GM23338 (cell line): ENCODE measurements around the gene TENM4. TPM values are rescaled to one million over a fixed set of nuclear protein-coding genes. Genes with fewer than 3 reads are reported as not detected.

ENCODE experiments used
- ATAC-seq: fragments of 200-7000 bp; cut with Tn5 transposase; 3 replicates; pipeline ENCODE4 v1.9.1; 2020
- DNase-seq: peaks from one replicate; pipeline ENCODE4 v3.0.0-alpha.2; 2015; ENCODE audit warnings: low spot score
- H2AFZ ChIP-seq: fragments of 200-600 bp; sonication (generic); 2 replicates; pipeline ENCODE4 v1.8.0; 2016; ENCODE audit warnings: antibody characterized with exemption, mild to moderate bottlenecking, moderate library complexity
- H3F3A ChIP-seq: fragments of 200-600 bp; sonication (generic); replicated peaks from 2 replicates; pipeline ENCODE4 v1.8.0; 2017; ENCODE audit warnings: antibody characterized with exemption, mixed run types, low read depth
- H3K27ac ChIP-seq: fragments of 200-600 bp; sonication (generic); 2 replicates; pipeline ENCODE4 v1.6.1; 2016; ENCODE audit warnings: low read depth
- H3K27me3 ChIP-seq: fragments of 200-600 bp; sonication (generic); 2 replicates; pipeline ENCODE4 v1.8.0; 2016; ENCODE audit warnings: mild to moderate bottlenecking, mixed run types, moderate library complexity; ENCODE audit not compliant: insufficient read depth
- H3K36me3 ChIP-seq: fragments of 200-600 bp; sonication (generic); 2 replicates; pipeline ENCODE4 v1.8.0; 2016; ENCODE audit warnings: mild to moderate bottlenecking; ENCODE audit not compliant: insufficient read depth
- H3K4me1 ChIP-seq: fragments of 200-600 bp; sonication (generic); 2 replicates; pipeline ENCODE4 v1.8.0; 2016; ENCODE audit warnings: mild to moderate bottlenecking, moderate library complexity; ENCODE audit not compliant: insufficient read depth
- H3K4me2 ChIP-seq: fragments of 200-600 bp; sonication (generic); 2 replicates; pipeline ENCODE4 v1.7.1; 2017; ENCODE audit warnings: mixed run types
- H3K4me3 ChIP-seq: fragments of 200-600 bp; sonication (generic); 2 replicates; pipeline ENCODE4 v1.6.1; 2016; ENCODE audit warnings: mixed run types
- H3K79me2 ChIP-seq: fragments of 200-600 bp; sonication (generic); replicated peaks from 2 replicates; pipeline ENCODE4 v1.8.0; 2017; ENCODE audit warnings: mild to moderate bottlenecking; ENCODE audit not compliant: insufficient read depth
- H3K9me2 ChIP-seq: fragments of 200-600 bp; sonication (generic); 2 replicates; pipeline ENCODE4 v1.8.0; 2017; ENCODE audit not compliant: insufficient read depth
- H4K20me1 ChIP-seq: fragments of 200-600 bp; sonication (generic); replicated peaks from 2 replicates; pipeline ENCODE4 v1.8.0; 2017; ENCODE audit warnings: mild to moderate bottlenecking; ENCODE audit not compliant: insufficient read depth
- H3K27ac Mint-ChIP-seq: 2 replicates; pipeline ENCODE4 v1.8.0; 2020; ENCODE audit warnings: inconsistent platforms, mild to moderate bottlenecking, moderate library complexity, mixed read lengths
- H3K27me3 Mint-ChIP-seq: 3 replicates; pipeline ENCODE4 v1.8.0; 2022; ENCODE audit warnings: low read depth, mild to moderate bottlenecking, moderate library complexity, mixed read lengths, inconsistent platforms; ENCODE audit not compliant: insufficient read depth, poor library complexity
- H3K36me3 Mint-ChIP-seq: 3 replicates; pipeline ENCODE4 v1.8.0; 2021; ENCODE audit warnings: low read depth, mild to moderate bottlenecking, inconsistent platforms, moderate library complexity, mixed read lengths
- H3K4me1 Mint-ChIP-seq: 3 replicates; pipeline ENCODE4 v1.8.0; 2020; ENCODE audit warnings: mild to moderate bottlenecking, inconsistent platforms, mixed read lengths
- H3K4me3 Mint-ChIP-seq: 3 replicates; pipeline ENCODE4 v1.8.0; 2021; ENCODE audit warnings: moderate library complexity, mild to moderate bottlenecking, inconsistent platforms, mixed read lengths
- H3K9me3 Mint-ChIP-seq: 3 replicates; pipeline ENCODE4 v1.8.0; 2020; ENCODE audit warnings: moderate library complexity, mild to moderate bottlenecking, inconsistent platforms, mixed read lengths
- CREB1 ChIP-seq: fragments of 250-450 bp; sonication (Bioruptor Pico); IDR thresholded peaks from 2 replicates; pipeline ENCODE4 v1.5.0; 2020; ENCODE audit warnings: low read depth, mild to moderate bottlenecking, moderate library complexity
- JUNB ChIP-seq: IDR thresholded peaks from one replicate; pipeline ENCODE4 v1.6.1; 2016; ENCODE audit warnings: antibody characterized with exemption; ENCODE audit not compliant: unreplicated experiment
- ZNF114 ChIP-seq: fragments of 250-450 bp; sonication (Bioruptor Pico); IDR thresholded peaks from 2 replicates; pipeline ENCODE4 v1.5.0; 2020; ENCODE audit warnings: mild to moderate bottlenecking, moderate library complexity
- ZNF331 ChIP-seq: fragments of 250-450 bp; sonication (Bioruptor Pico); IDR thresholded peaks from 2 replicates; pipeline ENCODE4 v1.5.0; 2020; ENCODE audit warnings: low read depth, mild to moderate bottlenecking, moderate library complexity
- polyA plus RNA-seq: library from polyadenylated mRNA; unstranded; fragments of >200 nt; fragmentation: Nextera tagmentation; extraction: Ambion mirVana; gene quantifications from 2 replicates; pipeline ENCODE4 v1.2.1, GENCODE V29; 2016
- total RNA-seq: library from RNA; depleted of rRNA; stranded (reverse); fragments of >200 nt; shearing (Covaris generic); gene quantifications from 2 replicates; pipeline ENCODE4 v1.2.3, GENCODE V29; 2014
- TF ChIP-seq, protein P1 (sequence below): fragments of 250-450 bp; sonication (Bioruptor Pico); IDR thresholded peaks from 2 replicates; pipeline ENCODE4 v1.5.0; 2020; ENCODE audit warnings: mild to moderate bottlenecking, moderate library complexity
- TF ChIP-seq, protein P2 (sequence below): IDR thresholded peaks from 2 replicates; pipeline ENCODE4 v1.6.1; 2016; ENCODE audit warnings: antibody characterized with exemption

TENM4 gene
- total and polyA plus RNA-seq, 2 experiments from 2014 or later: 7.3 TPM

DNA sequence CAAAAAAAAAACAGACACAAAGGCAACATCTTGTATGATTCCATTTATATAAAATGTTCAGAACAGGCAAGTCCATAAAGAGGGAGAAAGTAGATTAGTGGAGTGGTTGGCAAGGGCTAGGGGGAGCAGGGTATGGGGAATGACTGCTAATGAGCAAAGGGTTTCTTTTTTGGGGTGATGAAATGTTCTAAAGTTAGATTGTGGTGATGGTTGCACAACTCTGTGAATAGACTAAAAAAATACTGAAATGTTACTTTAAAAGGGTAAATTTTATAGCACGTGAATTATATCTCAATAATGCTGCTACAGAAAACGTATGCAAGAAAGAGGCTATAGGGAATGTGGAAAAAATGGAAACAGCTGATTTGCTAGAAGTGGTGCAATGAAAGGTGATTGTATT, 155.1 kb downstream of the TENM4 start (continued):
- TF ChIP-seq, protein P1, sequence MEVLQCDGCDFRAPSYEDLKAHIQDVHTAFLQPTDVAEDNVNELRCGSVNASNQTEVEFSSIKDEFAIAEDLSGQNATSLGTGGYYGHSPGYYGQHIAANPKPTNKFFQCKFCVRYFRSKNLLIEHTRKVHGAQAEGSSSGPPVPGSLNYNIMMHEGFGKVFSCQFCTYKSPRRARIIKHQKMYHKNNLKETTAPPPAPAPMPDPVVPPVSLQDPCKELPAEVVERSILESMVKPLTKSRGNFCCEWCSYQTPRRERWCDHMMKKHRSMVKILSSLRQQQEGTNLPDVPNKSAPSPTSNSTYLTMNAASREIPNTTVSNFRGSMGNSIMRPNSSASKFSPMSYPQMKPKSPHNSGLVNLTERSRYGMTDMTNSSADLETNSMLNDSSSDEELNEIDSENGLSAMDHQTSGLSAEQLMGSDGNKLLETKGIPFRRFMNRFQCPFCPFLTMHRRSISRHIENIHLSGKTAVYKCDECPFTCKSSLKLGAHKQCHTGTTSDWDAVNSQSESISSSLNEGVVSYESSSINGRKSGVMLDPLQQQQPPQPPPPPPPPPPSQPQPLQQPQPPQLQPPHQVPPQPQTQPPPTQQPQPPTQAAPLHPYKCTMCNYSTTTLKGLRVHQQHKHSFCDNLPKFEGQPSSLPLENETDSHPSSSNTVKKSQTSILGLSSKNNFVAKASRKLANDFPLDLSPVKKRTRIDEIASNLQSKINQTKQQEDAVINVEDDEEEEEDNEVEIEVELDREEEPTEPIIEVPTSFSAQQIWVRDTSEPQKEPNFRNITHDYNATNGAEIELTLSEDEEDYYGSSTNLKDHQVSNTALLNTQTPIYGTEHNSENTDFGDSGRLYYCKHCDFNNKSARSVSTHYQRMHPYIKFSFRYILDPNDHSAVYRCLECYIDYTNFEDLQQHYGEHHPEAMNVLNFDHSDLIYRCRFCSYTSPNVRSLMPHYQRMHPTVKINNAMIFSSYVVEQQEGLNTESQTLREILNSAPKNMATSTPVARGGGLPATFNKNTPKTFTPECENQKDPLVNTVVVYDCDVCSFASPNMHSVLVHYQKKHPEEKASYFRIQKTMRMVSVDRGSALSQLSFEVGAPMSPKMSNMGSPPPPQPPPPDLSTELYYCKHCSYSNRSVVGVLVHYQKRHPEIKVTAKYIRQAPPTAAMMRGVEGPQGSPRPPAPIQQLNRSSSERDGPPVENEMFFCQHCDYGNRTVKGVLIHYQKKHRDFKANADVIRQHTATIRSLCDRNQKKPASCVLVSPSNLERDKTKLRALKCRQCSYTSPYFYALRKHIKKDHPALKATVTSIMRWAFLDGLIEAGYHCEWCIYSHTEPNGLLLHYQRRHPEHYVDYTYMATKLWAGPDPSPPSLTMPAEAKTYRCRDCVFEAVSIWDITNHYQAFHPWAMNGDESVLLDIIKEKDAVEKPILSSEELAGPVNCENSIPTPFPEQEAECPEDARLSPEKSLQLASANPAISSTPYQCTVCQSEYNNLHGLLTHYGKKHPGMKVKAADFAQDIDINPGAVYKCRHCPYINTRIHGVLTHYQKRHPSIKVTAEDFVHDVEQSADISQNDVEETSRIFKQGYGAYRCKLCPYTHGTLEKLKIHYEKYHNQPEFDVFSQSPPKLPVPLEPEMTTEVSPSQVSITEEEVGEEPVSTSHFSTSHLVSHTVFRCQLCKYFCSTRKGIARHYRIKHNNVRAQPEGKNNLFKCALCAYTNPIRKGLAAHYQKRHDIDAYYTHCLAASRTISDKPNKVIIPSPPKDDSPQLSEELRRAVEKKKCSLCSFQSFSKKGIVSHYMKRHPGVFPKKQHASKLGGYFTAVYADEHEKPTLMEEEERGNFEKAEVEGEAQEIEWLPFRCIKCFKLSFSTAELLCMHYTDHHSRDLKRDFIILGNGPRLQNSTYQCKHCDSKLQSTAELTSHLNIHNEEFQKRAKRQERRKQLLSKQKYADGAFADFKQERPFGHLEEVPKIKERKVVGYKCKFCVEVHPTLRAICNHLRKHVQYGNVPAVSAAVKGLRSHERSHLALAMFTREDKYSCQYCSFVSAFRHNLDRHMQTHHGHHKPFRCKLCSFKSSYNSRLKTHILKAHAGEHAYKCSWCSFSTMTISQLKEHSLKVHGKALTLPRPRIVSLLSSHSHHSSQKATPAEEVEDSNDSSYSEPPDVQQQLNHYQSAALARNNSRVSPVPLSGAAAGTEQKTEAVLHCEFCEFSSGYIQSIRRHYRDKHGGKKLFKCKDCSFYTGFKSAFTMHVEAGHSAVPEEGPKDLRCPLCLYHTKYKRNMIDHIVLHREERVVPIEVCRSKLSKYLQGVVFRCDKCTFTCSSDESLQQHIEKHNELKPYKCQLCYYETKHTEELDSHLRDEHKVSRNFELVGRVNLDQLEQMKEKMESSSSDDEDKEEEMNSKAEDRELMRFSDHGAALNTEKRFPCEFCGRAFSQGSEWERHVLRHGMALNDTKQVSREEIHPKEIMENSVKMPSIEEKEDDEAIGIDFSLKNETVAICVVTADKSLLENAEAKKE (CRISPR knock-in tag): no peak
- TF ChIP-seq ZNF331 (no peak), CREB1 (no peak)
- TF ChIP-seq, protein P2, sequence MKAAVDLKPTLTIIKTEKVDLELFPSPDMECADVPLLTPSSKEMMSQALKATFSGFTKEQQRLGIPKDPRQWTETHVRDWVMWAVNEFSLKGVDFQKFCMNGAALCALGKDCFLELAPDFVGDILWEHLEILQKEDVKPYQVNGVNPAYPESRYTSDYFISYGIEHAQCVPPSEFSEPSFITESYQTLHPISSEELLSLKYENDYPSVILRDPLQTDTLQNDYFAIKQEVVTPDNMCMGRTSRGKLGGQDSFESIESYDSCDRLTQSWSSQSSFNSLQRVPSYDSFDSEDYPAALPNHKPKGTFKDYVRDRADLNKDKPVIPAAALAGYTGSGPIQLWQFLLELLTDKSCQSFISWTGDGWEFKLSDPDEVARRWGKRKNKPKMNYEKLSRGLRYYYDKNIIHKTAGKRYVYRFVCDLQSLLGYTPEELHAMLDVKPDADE: no peak

DNA sequence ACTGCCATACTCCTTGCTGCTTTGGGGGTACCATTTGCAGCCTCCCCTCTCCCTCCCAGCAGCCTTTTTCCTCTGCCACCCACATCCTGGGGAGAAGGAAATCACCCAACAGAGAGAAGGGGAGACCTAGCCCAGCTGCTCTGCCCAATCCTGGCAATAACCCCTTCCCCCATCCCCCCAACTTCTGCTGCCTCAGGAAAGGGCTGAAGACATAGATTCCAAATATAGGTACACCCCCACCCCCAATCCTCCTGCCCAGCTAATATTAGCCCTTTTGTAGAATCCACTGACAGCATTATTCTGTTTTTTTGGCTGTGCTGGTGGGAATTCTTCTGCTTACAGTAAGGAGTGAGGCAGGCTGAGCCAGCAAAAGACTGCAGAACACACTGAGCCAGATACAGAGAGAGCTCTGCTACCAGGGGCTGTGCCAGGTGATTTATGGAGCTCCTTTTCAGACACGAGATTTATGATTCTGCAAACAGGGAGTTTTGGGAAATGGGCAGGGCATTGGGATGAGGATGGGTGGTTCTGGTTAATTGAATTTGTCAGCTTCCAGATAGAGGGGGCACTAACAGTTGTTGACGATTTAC, 164.0 kb downstream of the TENM4 start:
- no peak overlapping the region for H3K27ac ChIP-seq

More for the DNA sequence above, 164.0 kb downstream of the TENM4 start:
- Histone ChIP-seq H3K27me3 (no peaks in the 10 kb centered on the region), H3K36me3 (no peaks in the 10 kb centered on the region), H4K20me1 (no peaks in the 10 kb centered on the region), H3K4me2 (no peak overlapping the region), H3K9me2 (peaks cover 2% of the 10 kb centered on the region), H2AFZ (no peak overlapping the region), H3F3A (no peaks in the 10 kb centered on the region), H3K4me3 (no peak overlapping the region), H3K4me1 (no peaks in the 10 kb centered on the region), H3K79me2 (no peaks in the 10 kb centered on the region)
- DNase-seq (no peak), ATAC-seq (no peak)
- TF ChIP-seq ZNF331 (no peak), ZNF114 (CRISPR knock-in tag) (no peak), JUNB (no peak)
- Mint-ChIP-seq H3K9me3 (no peaks in the 10 kb centered on the region), H3K4me1 (peaks cover 25% of the 10 kb centered on the region), H3K4me3 (no peak overlapping the region), H3K27me3 (peaks cover 2% of the 10 kb centered on the region), H3K27ac (no peak overlapping the region), H3K36me3 (no peaks in the 10 kb centered on the region)
